Memory B cell (primary cell): ENCODE measurements around the gene HCFC2.

Source experiments
- ATAC-seq: fragments of 150-1000 bp; cut with Tn5 transposase; 2 replicates; pipeline ENCODE4 v1.10.0; 2021; ENCODE audit warnings: low read depth, mild to moderate bottlenecking, moderate library complexity
- DNase-seq, 2 donors: peaks; one replicate each; pipeline ENCODE4 v3.0.0; 2022; ENCODE audit warnings: low spot score in 2 of 2
- H3K27ac Mint-ChIP-seq: one replicate; pipeline ENCODE4 v1.8.0; 2022; ENCODE audit warnings: mild to moderate bottlenecking, moderate library complexity, mixed read lengths
- H3K27me3 Mint-ChIP-seq: one replicate; pipeline ENCODE4 v1.8.0; 2022; ENCODE audit warnings: mixed read lengths
- H3K36me3 Mint-ChIP-seq: one replicate; pipeline ENCODE4 v1.8.0; 2022; ENCODE audit warnings: mild to moderate bottlenecking, mixed read lengths
- H3K4me1 Mint-ChIP-seq: one replicate; pipeline ENCODE4 v1.8.0; 2022; ENCODE audit warnings: mixed read lengths
- H3K4me3 Mint-ChIP-seq: one replicate; pipeline ENCODE4 v1.8.0; 2022; ENCODE audit warnings: mild to moderate bottlenecking, moderate library complexity, mixed read lengths
- H3K9me3 Mint-ChIP-seq: one replicate; pipeline ENCODE4 v1.8.0; 2022; ENCODE audit warnings: mixed read lengths

Gene HCFC2

DNA sequence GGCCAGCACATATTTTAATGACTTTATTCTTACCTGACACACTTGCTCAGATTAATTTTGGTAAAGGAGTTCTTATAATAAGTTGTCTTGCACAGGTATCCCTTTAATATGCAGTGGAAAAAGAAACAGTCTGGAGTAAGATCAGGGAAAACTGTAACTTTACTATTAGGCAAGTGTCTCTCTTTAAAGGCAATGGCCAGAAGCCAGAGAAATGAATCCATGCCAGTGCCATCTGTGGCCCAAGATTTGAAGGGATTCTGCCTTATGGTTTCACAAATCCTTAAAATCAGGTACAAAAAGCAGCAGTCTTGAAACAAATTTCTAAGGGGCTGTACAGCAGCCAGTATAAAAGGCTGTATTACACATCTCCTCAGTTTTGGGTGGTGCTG is 51.2 kb downstream of the HCFC2 start:
- Mint-ChIP-seq H3K9me3 (no peaks in the 10 kb centered on the region), H3K27me3 (no peaks in the 10 kb centered on the region), H3K36me3 (peaks cover 3% of the 10 kb centered on the region), H3K27ac (no peak overlapping the region), H3K4me1 (peaks cover 4% of the 10 kb centered on the region), H3K4me3 (no peak overlapping the region)
- ATAC-seq (no peak), DNase-seq (no peak)

DNA sequence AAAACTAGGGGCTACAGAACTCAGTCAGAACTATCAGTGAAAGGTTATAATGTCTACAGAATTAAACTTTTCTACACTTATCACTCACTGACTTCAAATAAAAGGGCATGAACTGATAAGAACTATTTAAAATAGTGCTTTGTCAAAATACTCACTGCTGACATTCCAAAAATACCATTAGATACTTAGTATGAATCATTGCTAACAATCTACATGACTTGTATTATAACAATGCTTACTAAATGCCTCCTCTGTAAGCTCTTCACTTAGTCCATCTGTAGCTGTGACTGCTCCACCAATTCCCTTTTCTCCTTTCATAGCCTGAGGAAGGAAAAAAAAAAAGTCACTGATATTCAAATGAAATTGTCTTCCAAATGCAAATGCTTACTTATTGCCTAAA is 56.7 kb downstream of the HCFC2 start:
- no peak for DNase-seq
- no peak for ATAC-seq
- Mint-ChIP-seq H3K9me3 (no peaks in the 10 kb centered on the region), H3K36me3 (peaks cover 16% of the 10 kb centered on the region), H3K4me3 (no peak overlapping the region), H3K27me3 (no peaks in the 10 kb centered on the region), H3K4me1 (no peaks in the 10 kb centered on the region), H3K27ac (peak overlapping the region; percentile 35)

DNA sequence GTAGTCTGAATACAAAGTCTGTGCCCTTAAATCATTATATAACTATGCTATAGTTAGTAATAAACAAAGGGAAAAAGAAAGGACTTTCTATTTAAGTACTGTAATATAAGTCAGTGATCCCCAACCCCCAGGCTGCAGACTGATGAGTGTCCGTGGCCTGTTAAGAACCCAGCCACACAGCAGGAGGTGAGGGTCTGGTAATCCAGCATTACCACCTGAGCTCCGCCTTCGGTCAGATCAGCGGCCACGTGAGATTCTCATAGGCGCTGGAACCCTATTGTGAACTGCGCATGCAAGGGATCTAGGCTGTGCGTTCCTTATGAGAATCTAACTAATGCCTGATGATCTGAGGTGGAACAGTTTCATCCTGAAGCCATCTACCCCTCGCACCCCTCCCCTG is 58.0 kb downstream of the HCFC2 start:
- no peaks in the 10 kb centered on the region for H3K27me3 Mint-ChIP-seq
- DNase-seq (no peak), ATAC-seq (no peak)
- no peak overlapping the region for H3K4me3 Mint-ChIP-seq
- H3K36me3 Mint-ChIP-seq: peaks cover 20% of the 10 kb centered on the region
- no peaks in the 10 kb centered on the region for H3K9me3 Mint-ChIP-seq
- no peak overlapping the region for H3K27ac Mint-ChIP-seq
- no peaks in the 10 kb centered on the region for H3K4me1 Mint-ChIP-seq

DNA sequence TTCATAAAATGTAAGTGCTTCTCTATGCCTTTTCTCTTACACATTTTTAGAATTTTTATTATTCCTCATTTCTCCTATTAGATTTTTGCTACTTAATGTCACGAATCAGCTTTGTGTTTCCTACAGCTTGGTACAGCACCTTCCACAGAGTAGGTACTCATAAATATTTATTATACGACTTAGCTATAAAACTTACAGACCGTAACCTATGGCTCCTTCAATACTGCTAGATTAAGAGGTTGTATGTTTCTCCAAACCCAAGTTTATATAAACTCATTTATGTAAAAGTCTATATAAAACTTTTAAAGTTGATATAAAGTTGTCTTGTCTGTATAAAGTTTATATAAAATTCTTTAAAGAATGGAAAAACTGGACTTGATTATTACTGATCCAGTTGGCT is 62.2 kb downstream of the HCFC2 start:
- Mint-ChIP-seq H3K9me3 (no peaks in the 10 kb centered on the region), H3K36me3 (peaks cover 22% of the 10 kb centered on the region), H3K27me3 (no peaks in the 10 kb centered on the region), H3K4me1 (peaks cover 6% of the 10 kb centered on the region), H3K27ac (no peak overlapping the region), H3K4me3 (no peak overlapping the region)
- DNase-seq (no peak), ATAC-seq (no peak)

DNA sequence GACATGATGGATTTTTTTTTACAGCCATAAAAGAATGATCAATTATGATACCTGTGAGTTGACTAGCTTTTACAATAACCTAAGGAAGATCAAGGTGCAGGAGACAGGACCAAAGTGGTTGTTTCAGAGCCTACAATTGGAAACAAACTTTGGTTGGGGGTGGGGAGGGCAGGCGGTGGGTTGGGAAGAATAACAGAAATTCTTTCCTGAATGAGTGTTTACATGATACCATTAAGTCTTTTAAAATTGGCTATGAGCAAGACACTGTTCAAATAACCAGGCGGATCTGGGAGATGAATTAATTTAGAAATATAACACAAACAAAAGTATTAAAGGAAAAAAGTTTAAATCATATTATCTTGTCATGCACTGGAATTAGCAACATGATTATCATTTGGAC is 66.4 kb downstream of the HCFC2 start:
- Mint-ChIP-seq H3K36me3 (peaks cover 21% of the 10 kb centered on the region), H3K27me3 (no peaks in the 10 kb centered on the region), H3K4me3 (no peak overlapping the region), H3K27ac (no peak overlapping the region), H3K9me3 (no peaks in the 10 kb centered on the region), H3K4me1 (peaks cover 13% of the 10 kb centered on the region)
- ATAC-seq (no peak), DNase-seq (no peak)

DNA sequence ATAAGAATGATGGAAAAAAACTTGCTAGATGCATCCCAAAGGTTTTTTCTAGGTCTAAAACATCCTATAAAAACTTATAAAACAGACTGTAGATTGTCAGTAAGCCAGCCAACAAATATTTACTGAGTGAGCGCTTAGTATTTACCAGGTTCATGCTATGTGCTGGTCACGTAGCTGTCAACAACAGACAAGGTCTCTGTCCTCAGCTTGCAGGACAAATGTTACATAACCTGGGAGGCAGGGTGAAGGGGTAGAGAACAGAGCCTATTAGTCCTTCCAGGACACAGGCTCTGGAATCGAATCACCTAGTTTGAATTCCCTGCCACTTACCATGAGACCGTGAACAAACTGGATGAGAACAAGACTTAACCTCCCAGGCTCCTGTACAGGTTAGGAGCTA is 67.3 kb downstream of the HCFC2 start:
- Mint-ChIP-seq H3K27me3 (no peaks in the 10 kb centered on the region), H3K4me1 (peaks cover 13% of the 10 kb centered on the region), H3K9me3 (no peaks in the 10 kb centered on the region), H3K27ac (no peak overlapping the region), H3K4me3 (no peak overlapping the region), H3K36me3 (peaks cover 15% of the 10 kb centered on the region)
- no peak for DNase-seq
- no peak for ATAC-seq

DNA sequence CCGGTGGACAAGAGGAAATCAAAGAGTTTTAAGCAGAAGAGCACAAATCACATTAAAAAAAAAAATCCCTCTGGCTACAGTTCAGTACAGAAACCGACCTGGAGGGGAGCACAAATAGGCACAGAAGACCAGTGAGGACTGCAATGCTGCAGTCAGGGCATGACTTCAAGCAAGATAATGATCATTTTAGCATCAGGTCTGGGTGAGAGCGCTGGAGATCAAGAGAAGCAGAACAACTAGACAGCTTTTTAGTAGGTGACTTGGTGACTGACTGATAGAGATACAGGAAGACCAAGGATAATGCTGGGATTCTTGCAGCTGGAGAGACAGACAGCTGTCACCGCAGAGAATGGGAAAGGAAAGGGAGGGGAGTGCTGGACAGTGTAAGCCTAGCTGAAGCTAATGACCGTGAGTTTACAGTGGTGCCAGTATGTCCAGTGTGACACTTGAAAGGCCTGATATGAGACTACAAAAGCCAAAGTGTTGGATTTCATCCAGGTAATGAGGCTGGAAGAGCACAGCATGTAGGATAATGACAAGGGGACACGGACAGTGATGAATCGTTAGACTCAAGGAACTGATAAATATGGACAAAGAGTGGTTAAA is 68.1 kb downstream of the HCFC2 start:
- no peaks in the 10 kb centered on the region for H3K27me3 Mint-ChIP-seq
- H3K9me3 Mint-ChIP-seq: no peaks in the 10 kb centered on the region
- H3K27ac Mint-ChIP-seq: no peak overlapping the region
- no peak for ATAC-seq
- peaks cover 16% of the 10 kb centered on the region for H3K4me1 Mint-ChIP-seq
- H3K36me3 Mint-ChIP-seq: peaks cover 15% of the 10 kb centered on the region
- no peak overlapping the region for H3K4me3 Mint-ChIP-seq
- no peak for DNase-seq

DNA sequence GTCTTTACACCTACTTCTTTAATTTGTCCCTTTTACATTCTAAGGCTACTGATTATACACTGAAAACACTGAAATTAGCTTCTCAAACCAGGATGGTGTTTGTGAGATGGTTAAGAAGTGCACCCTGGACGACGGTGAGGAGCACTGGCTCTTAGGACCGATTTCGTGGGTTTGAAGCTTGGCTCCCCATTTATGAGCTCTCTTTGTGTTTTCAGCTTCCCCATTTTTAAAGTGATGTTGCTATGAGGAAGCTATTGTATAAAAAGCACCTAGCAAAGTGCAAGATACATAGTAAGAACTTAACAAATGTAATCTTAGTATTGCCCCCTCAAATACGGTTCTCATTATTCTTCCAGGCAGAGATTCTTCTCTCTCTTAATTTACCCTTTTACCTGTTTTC is 69.0 kb downstream of the HCFC2 start:
- Mint-ChIP-seq H3K4me1 (peaks cover 16% of the 10 kb centered on the region), H3K9me3 (no peaks in the 10 kb centered on the region), H3K27me3 (no peaks in the 10 kb centered on the region), H3K4me3 (no peak overlapping the region), H3K27ac (no peak overlapping the region), H3K36me3 (peaks cover 15% of the 10 kb centered on the region)
- no peak for ATAC-seq
- DNase-seq: no peak

DNA sequence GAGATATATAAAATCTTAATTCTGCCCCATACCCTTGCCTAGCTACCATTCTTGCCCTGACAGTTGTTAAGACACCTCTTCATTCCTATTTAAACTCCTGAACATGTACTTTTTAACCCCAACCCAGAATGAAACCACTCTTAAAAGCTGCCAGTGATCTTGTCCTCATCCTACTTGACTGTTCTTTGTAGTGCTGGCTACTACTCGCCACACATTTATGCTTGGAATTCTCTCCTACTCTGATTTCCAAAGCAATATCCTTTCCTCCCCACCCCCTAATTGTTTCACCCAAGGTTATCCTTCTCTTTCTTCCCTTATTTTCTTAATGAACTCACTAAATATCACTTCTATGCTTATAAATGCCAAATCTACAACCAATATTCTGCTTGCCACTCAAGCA is 69.5 kb downstream of the HCFC2 start:
- Mint-ChIP-seq H3K4me1 (peaks cover 16% of the 10 kb centered on the region), H3K36me3 (peaks cover 14% of the 10 kb centered on the region), H3K27me3 (no peaks in the 10 kb centered on the region), H3K4me3 (no peak overlapping the region), H3K27ac (no peak overlapping the region), H3K9me3 (no peaks in the 10 kb centered on the region)
- ATAC-seq (no peak), DNase-seq (no peak)

DNA sequence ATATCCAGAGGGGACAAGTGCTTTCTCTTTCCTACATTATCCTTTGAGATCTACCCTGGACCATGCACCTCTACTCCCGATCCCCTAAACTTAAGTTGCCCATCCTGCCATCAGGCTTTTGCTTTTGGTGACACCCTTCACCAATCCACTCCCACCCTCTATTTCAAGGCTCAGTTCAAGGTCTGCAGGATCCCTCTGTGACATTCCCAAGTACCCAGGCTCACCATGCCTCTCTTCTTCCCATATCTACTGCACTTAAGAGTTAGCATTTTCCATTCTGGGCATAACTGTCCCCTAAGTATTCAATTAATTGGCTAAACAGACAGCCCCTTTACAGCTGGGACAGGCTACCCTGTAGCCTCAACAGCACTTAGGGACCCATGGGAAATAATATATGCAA is 70.6 kb downstream of the HCFC2 start:
- Mint-ChIP-seq H3K27me3 (no peaks in the 10 kb centered on the region), H3K9me3 (no peaks in the 10 kb centered on the region), H3K4me1 (peaks cover 14% of the 10 kb centered on the region), H3K36me3 (peaks cover 10% of the 10 kb centered on the region), H3K4me3 (no peak overlapping the region), H3K27ac (no peak overlapping the region)
- DNase-seq (no peak), ATAC-seq (no peak)

DNA sequence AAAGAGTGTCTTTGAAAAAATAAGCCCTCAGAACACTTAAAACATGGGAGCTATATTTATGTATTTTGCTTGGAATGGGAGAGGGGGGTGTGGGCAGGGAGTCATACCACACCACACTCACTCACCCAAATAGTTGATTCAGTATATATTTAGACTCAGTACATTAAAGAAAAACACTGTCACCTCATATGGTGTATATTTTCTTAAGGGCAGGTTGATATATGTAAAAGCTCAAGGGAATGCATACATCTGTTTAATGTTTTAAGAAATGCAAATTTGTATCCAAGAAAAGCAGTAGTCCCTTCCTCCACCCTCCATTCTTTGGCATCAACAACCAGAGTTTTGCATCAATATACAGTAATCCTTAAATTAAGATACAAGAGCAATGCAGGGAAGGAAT is 72.2 kb downstream of the HCFC2 start:
- H3K4me3 Mint-ChIP-seq: peak overlapping the region; percentile 85
- H3K27ac Mint-ChIP-seq: no peak overlapping the region
- ATAC-seq (no peak), DNase-seq (no peak)
- peaks cover 11% of the 10 kb centered on the region for H3K4me1 Mint-ChIP-seq
- H3K9me3 Mint-ChIP-seq: no peaks in the 10 kb centered on the region
- H3K27me3 Mint-ChIP-seq: no peaks in the 10 kb centered on the region
- peaks cover 7% of the 10 kb centered on the region for H3K36me3 Mint-ChIP-seq

DNA sequence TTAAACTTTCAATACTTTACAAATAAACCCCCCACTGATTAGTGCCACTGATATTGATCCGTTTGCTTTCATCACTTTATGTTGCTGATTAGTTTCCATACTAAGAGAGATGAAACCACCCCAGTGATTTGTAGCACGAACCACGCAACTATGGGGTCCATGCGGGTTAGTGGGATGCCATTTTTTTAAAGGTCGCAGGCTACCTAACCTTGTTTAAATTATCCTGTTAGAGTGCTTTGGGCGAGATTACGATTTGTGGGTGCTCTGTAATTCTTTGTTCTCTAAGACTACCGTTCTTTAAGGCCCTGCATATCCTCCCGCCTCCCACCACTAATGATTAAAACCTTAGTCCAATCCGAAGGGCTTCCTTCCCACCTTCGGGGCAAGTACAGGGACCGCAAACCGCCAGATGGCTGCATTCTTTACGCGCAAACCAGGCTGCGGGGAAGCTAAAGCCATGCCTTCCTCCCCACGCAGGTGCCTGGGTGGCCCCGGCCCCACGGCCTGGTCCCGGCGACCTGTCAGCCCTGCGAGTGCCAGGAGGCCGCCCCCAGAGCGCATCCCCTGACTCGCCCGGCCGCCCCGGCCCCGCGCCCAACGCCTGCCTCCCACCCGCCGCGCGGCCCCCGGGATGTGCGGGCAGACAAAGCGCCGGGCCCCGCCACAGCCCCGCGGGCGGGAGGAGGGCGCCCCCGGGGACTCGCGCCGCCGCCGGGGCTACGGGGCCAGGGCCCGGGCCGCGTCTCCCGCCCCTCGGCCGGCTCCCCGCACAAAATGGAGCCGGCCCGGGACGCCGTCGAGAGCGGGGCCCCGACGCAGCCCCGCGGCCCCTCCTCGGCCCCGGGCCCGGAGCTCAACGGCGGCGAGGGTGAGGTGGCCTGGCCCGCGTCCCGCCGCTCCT is 72.9 kb downstream of the HCFC2 start:
- DNase-seq (peak; percentile 39 to 64), ATAC-seq (peak; percentile 26)
- Mint-ChIP-seq H3K27me3 (no peaks in the 10 kb centered on the region), H3K4me1 (peaks cover 8% of the 10 kb centered on the region), H3K4me3 (peak overlapping the region; percentile 85), H3K9me3 (no peaks in the 10 kb centered on the region), H3K36me3 (peaks cover 4% of the 10 kb centered on the region), H3K27ac (peak overlapping the region; percentile 36)

DNA sequence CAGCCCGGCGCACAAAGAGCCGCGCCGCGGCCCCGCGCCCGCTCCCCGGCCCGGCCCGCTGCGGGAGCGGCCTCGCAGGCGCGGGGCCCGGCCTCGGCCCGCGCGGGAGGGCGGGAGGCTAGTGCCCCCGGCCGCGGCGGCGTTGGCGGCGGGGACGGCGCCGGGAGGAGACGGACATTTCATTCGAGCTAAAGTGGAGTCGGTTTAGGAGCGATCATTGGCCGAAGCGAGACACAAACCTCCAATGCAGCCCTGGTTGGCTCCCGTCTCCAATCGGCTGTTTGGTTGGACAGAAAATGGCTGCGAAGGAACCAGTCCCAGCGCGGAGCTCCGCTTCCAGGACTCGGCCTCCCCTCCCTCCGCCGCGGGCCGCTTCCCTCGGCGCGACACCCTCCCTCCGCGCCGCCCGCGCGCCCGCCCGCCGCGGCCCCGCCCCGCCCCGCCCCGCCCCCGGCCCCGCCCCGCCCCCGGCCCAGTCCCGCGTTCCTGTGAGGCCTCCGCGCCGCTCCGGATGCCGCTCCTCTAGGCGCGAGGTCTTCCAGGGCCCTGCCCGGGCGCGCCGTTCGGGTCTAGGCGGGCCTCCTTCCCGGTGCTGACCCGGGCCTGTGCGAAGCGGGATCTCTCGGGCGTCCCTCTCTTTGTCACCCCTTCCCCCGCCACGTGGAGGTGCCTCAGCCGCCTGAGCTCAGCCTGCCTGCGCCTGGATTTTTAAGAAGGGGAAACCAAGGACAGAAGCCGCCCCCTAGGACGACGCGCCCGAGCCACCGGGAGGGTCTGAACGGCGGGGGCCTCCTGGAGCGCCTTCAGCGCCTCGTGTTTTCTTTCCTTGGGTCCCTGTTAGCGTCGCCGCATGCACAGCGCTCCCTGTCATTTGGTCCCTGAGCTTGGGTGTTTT is 73.8 kb downstream of the HCFC2 start, which contains the start of gene NFYB:
Gene NFYB (minus strand): TSS at position 309 of the 895 bp plus-strand sequence. CDS start 2,757 bp downstream, outside the sequence.
- Mint-ChIP-seq H3K4me3 (peak within 1 kb of the TSS; percentile 86), H3K27me3 (peaks cover 2% of the 10 kb centered on the region), H3K27ac (peak within 1 kb of the TSS; percentile 36), H3K36me3 (no peaks in the 10 kb centered on the region), H3K9me3 (no peaks in the 10 kb centered on the region), H3K4me1 (peaks cover 4% of the 10 kb centered on the region)
- peak; percentile 92 for ATAC-seq
- DNase-seq: peak; percentile 96 to 97

DNA sequence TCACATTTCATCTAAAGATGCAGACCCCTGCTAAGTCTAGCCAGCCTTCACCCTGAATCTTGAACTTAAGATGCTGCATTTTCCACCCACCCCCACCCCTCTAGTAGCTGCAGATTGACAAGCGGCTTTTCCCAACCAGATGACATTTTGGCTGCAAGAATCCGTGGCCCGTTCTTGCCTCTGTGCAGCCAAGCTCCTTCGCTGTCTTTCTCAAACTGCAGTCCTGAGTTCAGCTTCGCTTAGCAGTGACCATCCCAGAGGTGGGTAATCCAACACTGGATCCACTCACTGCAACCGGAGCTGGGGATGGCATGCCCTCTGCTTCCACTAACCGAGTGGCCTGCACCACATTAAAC is 74.4 kb downstream of the HCFC2 start:
- DNase-seq: no peak
- Mint-ChIP-seq H3K4me1 (peaks cover 4% of the 10 kb centered on the region), H3K27ac (no peak overlapping the region), H3K4me3 (peak overlapping the region; percentile 74), H3K27me3 (peaks cover 2% of the 10 kb centered on the region), H3K9me3 (no peaks in the 10 kb centered on the region), H3K36me3 (no peaks in the 10 kb centered on the region)
- ATAC-seq: no peak
